HEK293 (cell line): ENCODE measurements around the gene AQP12A.

ENCODE experiments used
- ZNF174 ChIP-seq: fragments of 450-650 bp; formaldehyde crosslinking; IDR thresholded peaks from 2 replicates; pipeline ENCODE4 v1.5.0; 2017; ENCODE audit warnings: missing biosample characterization, mild to moderate bottlenecking, missing genetic modification characterization
- ZNF19 ChIP-seq: fragments of 450-650 bp; formaldehyde crosslinking; IDR thresholded peaks from 2 replicates; pipeline ENCODE4; 2016; ENCODE audit warnings: missing biosample characterization, missing genetic modification characterization, low read depth
- TF ChIP-seq, protein P1 (sequence below): fragments of 450-650 bp; formaldehyde crosslinking; IDR thresholded peaks from 2 replicates; pipeline ENCODE4 v1.5.1; 2016; ENCODE audit warnings: missing biosample characterization, missing genetic modification characterization

DNA sequence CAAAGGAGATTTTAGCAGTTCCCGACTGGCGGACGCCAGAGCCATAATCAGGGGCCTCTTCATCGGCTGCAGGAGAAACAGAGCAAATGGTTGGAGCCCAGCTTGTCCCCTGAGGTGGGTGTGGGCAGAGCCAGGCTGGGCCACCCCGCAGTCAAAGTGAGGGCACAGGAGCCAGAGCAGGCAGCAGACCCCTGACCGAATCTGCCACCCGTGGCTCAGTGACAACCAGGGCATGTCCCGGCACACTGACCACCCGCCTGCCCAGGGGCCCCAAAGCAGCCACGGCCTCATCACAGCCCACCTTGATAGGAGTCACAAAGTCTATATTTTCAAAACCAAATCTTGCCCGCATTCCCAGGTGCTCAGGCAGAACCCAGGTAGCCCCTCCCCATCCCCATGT, 55.6 kb downstream of the AQP12A start:
- TF ChIP-seq, protein P1, sequence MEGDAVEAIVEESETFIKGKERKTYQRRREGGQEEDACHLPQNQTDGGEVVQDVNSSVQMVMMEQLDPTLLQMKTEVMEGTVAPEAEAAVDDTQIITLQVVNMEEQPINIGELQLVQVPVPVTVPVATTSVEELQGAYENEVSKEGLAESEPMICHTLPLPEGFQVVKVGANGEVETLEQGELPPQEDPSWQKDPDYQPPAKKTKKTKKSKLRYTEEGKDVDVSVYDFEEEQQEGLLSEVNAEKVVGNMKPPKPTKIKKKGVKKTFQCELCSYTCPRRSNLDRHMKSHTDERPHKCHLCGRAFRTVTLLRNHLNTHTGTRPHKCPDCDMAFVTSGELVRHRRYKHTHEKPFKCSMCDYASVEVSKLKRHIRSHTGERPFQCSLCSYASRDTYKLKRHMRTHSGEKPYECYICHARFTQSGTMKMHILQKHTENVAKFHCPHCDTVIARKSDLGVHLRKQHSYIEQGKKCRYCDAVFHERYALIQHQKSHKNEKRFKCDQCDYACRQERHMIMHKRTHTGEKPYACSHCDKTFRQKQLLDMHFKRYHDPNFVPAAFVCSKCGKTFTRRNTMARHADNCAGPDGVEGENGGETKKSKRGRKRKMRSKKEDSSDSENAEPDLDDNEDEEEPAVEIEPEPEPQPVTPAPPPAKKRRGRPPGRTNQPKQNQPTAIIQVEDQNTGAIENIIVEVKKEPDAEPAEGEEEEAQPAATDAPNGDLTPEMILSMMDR (tag by site-specific recombination) = no peak
- TF ChIP-seq ZNF174 (no peak), ZNF19 (tag by site-specific recombination) (no peak)
